Choroid plexus epithelial cell (primary cell): ENCODE data around the gene CRMP1.
"Not testable (repeated sequence)": the region's sequence is repeated elsewhere in the genome, so short reads cannot be mapped to it uniquely, and the experiment has no call there.

Experiments
- DNase-seq: peaks from one replicate; pipeline ENCODE4 v3.0.0-alpha.2; 2010; ENCODE audit warnings: low read depth
- H3K4me3 ChIP-seq: 2 replicates; pipeline ENCODE4 v1.5.1; 2011; ENCODE audit warnings: low read depth, mild to moderate bottlenecking, control low read depth, low read length, moderate library complexity
- CTCF ChIP-seq: conservative IDR thresholded peaks from 2 replicates; pipeline ENCODE4 v1.5.1; 2011; ENCODE audit warnings: low read depth, mild to moderate bottlenecking, control low read depth, inconsistent platforms, low read length, moderate library complexity

CRMP1 gene

GRCh38 chr4:5843573-5844530 is 49.0 kb downstream of the CRMP1 start:
- no peak for DNase-seq
- H3K4me3 ChIP-seq, result no peak overlapping the region
- TF ChIP-seq CTCF, result no peak

DNA sequence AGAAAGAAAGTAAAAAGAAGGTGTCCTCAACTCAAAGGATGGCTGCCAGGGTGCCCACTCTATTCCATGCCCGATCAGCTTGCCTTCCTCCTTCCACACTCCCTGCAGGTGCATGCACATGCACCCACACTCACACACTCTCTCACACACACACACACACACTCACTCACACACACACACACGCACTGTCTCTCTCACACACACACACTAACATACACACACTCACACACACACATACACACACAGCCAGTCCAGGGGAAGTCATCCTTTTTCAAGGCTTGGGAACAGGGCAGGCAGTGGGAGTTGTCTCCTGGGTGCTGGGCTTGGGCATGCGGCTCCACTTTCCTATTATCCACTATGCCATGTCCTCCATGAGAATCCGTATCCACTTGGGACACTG is 50.4 kb downstream of the CRMP1 start:
- no peak for TF ChIP-seq CTCF
- H3K4me3 ChIP-seq, result no peak overlapping the region
- no peak for DNase-seq

GRCh38 chr4:5839751-5840674 is 52.9 kb downstream of the CRMP1 start:
- DNase-seq, result no peak
- TF ChIP-seq CTCF, result no peak
- no peak overlapping the region for H3K4me3 ChIP-seq

- no peak for TF ChIP-seq CTCF
- DNase-seq, result no peak
- no peak overlapping the region for H3K4me3 ChIP-seq
Measured at GRCh38 chr4:5839332-5839731, 53.6 kb downstream of the CRMP1 start.

DNA sequence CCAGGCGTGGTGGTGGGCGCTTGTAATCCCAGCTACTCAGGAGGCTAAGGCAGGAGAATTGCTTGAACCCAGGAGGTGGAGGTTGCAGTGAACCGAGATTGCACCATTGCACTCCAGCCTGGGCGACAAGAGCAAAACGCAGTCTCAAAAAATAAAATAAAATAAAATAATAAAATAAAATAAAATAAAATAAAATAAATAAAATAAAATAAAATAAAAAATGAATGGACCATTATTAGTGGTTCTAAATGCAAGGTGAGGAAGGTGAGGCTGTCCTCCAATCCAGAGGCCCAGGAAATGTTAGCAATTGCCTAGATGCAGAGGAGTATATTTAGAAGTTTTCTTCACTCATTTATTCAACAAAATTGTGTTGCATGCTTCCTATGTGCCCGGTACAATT is 55.4 kb downstream of the CRMP1 start:
- not testable (repeated sequence) for DNase-seq, H3K4me3 ChIP-seq

DNA sequence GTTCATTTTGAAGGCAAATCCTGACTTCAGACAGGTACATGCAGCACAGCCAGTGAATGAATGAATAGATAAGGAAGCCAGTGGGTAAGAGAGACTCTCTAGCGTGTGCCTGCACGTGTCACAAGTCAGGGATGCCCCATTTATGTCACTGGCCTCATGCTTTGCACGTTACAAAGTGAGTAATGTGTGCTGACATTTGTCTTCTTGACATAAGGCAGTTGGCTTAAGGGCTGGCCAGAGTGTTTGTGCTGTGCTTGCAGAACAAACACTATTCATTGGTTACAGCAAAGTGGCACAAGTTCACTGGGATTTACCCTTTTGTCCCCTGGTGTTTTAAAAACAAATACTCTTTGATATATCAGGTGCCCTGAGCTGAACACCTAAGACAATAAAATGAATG is 55.9 kb downstream of the CRMP1 start:
- no peak overlapping the region for H3K4me3 ChIP-seq
- no peak for DNase-seq
- no peak for TF ChIP-seq CTCF

DNA sequence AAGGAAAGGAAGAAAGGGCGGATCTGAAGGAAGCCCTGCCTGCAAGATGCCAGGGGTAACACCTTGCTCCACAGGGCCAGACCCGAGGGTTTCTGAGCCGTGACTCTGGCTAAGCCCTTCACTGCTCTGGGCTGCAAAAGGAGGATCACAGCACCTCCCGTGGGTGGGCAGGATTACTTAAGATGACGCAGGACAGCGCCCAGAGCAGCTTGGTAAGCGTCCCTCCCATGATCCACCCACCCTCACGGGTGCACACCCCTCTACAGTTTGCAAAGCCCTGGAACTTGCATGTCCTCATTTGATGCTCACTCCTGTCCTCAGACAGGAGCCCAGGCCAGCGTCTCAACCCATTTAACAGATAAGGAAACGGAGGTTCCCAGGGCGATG is 64.9 kb downstream of the CRMP1 start:
- DNase-seq, result no peak
- no peak for TF ChIP-seq CTCF
- H3K4me3 ChIP-seq, result no peak overlapping the region
